GM21367 (cell line): ENCODE results near the gene RAB3C.
"Not testable (repeated sequence)": the region's sequence is repeated elsewhere in the genome, so short reads cannot be mapped to it uniquely, and the experiment has no call there.

Experiments
- ATAC-seq: cut with Tn5 transposase; IDR thresholded peaks from one replicate; pipeline ENCODE4 v1.9.1; 2021; ENCODE audit not compliant: unreplicated experiment

RAB3C gene, protein sequence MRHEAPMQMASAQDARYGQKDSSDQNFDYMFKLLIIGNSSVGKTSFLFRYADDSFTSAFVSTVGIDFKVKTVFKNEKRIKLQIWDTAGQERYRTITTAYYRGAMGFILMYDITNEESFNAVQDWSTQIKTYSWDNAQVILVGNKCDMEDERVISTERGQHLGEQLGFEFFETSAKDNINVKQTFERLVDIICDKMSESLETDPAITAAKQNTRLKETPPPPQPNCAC

DNA sequence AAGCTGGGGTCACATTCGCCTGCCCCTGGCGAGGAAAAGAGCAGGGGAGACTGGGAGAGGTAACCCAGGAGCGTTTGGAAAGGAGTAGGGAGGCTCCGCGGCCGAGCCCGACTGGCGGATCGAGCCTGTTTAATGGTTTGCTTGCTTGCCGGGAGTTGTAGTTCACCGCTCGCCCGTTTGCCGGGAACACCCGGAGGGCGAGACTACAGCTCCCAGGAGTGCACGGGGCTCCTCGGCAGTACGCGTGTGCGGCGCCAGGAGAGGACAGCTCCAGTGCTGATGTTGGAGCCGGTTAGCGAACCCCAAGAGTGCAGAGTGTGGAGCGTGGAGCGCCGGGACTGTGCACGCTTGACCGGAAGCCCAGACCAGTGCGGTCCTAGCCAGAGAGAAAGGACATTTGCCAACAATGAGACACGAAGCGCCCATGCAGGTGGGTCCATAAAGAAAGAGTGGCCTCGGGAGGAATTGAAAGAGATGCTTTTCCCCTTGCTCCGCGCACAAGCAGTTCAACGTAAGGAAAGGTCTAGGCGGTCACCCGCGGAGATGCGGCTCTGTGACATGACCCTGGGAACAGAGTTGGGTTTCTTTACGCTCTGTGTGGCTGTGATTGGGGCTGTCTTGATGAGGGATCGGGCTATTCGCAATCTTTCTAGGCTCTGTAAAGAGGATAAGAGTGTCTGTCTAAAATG, at the start of gene RAB3C:
Gene RAB3C, plus strand, starts transcription at position 273 of the 689 bp plus-strand sequence. Its CDS starts 134 bp downstream, at position 407.
- ATAC-seq: peak; percentile 100

DNA sequence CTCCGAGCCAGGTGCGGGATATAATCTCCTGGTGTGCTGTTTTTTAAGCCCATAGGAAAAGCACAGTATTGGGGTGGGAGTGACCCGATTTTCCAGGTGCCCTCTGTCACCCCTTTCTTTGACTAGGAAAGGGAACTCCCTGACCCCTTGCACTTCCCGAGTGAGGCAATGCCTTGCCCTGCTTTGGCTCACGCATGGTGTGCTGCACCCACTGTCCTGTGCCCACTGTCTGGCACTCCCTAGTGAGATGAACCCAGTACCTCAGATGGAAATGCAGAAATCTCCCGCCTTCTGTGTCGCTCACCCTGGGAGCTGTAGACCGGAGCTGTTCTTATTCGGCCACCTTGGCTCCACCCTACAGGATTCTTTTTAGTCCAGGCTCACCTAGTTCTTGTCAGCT, 40.9 kb upstream of the RAB3C start:
- not testable (repeated sequence) for ATAC-seq

- ATAC-seq: no peak
These were observed 40.2 kb upstream of the RAB3C start for GRCh38 chr5:58542709-58543108.

DNA sequence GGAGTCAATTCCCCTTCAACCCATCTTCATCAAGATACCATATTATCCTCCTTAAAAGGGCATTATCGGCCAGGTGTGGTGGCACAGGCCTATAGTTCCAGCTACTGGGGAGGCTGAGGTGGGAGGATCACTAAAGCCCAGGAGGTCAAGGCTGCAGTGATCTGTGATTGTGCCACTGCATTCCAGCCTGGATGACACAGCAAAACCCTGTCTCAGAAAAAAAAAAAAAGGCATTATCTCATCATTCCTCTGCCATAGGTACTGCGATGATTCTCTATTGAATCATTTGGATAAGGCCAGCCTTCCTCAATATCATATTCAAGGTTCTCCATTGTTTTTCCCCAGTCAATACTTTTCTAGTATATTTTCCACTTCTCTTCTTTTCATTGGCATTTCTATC, 39.2 kb upstream of the RAB3C start:
- no peak for ATAC-seq

DNA sequence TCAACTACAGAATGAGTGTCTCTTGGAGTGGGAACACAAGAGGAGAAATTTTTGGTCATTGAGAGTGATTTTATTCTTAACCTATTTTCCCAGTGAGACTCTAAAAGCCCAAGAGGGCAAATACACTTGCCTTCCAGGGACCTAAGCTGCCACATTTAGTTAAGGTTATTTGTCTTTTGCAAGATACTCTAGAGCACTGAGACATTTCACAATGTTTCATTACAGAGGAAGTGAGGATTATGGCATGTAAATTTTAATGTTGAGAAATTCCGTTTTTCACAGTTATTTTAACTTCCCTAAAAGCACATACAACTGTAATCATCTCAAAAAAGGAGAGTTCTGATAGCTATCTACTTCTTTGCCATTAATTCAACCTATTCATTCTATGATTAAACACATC, 38.7 kb upstream of the RAB3C start:
- ATAC-seq: no peak

DNA sequence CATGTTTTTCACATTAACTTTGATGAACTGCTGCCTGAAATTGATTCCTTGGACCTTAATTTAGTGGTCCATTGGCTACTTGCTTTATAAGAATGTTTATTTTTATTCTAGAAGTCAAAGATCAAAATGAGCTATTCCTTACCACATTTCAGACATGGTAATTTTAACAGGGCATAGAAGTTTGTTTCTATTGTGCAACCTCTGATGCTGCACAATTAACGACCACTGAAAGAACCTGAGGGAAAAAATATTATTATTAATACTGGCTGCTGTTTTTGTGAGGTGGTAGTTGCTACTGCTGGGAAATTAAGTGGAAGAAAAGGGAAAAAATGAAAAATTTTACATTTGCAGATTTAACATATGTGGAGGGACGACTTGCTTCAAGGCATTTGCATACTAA, 37.9 kb upstream of the RAB3C start:
- no peak for ATAC-seq

DNA sequence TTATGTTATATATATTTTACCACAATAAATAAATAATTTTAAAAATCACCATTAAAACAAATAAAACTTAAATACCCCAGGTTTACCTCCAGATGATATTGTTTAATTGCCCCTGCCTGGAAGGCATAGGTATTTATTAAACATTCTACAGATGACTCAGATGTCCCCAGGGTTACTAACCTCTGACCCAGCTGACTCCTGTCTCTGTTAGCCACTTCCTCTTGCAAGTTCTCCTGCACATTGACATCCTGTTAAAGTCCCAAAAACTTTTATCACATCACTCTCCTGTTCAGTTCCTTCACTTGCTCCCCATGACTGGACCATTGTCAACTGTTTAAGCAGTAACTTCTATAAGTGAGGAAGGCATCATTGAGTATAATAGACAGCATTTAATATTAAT, 37.0 kb upstream of the RAB3C start:
- peak; percentile 93 for ATAC-seq

GRCh38 chr5:58548068-58548467, 34.8 kb upstream of the RAB3C start:
- ATAC-seq: no peak

DNA sequence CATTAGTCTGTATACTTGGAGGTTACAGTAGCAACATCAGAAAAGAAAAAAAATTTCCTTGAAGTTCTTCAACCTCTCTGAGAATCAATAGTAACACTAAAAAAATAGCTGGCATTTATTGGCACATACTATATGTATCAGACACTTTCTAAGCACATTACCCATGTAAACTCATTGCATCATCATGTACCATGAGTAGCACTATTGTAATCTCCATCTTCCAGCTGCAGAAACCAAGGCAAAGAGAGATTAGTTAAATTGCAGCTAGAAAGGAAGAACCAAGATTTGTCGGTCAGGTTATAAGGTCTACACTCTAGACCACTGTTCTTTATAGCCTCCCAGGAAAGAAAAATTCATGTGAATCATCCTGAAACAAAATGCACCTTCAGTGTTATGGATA, 31.4 kb upstream of the RAB3C start:
- ATAC-seq: no peak

DNA sequence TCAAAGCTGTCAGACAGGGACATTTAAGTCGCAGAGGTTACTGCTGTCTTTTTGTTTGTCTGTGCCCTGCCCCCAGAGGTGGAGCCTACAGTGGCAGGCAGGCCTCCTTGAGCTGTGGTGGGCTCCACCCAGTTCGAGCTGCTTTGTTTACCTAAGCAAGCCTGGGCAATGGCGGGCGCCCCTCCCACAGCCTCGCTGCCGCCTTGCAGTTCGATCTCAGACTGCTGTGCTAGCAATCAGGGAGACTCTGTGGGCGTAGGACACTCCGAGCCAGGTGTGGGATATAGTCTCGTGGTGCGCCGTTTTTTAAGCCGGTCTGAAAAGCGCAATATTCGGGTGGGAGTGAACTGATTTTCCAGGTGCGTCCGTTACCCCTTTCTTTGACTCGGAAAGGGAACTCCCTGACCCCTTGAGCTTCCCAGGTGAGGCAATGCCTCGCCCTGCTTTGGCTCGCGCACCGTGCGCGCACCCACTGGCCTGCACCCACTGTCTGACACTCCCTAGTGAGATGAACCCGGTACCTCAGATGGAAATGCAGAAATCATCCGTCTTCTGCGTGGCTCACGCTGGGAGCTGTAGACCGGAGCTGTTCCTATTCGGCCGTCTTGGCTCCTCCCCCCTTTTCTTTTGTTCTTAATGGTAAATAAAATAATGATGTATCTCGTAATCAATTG, 25.1 kb upstream of the RAB3C start:
- ATAC-seq: not testable (repeated sequence)

GRCh38 chr5:58563016-58563700, 19.7 kb upstream of the RAB3C start:
- ATAC-seq: not testable (repeated sequence)

GRCh38 chr5:58564043-58564832, 18.6 kb upstream of the RAB3C start:
- not testable (repeated sequence) for ATAC-seq

DNA sequence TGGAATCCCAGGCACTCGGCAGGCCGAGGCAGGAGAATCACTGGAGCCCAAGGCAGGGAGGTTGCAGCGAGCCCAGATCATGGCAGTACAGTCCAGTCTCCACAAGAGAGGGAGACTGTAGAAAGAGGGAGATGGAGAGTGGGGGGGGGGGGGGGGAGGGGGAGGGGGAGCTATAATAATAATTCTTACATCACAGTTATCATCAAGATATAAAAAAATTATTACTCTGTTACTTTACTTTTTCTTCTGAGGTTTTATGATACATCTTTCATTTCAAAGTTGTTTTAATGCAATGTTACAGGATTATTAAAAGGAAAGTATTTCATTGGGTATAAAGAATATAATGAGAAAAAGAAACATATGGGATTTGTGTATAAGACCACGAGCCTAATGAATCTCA, 17.8 kb upstream of the RAB3C start:
- ATAC-seq: no peak

- no peak for ATAC-seq
These were observed 11.4 kb upstream of the RAB3C start for GRCh38 chr5:58571501-58571900.

DNA sequence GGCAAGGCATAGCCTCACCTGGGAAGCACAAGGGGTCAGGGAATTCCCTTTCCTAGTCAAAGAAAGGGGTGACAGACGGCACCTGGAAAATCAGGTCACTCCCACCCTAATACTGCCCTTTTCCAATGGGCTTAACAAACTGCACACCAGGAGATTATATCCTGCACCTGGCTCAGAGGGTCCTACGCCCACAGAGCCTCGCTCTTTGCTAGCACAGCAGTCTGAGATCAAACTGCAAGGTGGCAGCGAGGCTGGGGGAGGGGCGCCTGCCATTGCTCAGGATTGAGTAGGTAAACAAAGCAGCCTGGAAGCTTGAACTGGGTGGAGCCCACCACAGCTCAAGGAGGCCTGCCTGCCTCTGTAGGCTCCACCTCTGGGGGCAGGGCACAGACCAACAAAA, 9.9 kb upstream of the RAB3C start:
- ATAC-seq: not testable (repeated sequence)

GRCh38 chr5:58579781-58580180, 3.1 kb upstream of the RAB3C start:
- ATAC-seq: no peak

DNA sequence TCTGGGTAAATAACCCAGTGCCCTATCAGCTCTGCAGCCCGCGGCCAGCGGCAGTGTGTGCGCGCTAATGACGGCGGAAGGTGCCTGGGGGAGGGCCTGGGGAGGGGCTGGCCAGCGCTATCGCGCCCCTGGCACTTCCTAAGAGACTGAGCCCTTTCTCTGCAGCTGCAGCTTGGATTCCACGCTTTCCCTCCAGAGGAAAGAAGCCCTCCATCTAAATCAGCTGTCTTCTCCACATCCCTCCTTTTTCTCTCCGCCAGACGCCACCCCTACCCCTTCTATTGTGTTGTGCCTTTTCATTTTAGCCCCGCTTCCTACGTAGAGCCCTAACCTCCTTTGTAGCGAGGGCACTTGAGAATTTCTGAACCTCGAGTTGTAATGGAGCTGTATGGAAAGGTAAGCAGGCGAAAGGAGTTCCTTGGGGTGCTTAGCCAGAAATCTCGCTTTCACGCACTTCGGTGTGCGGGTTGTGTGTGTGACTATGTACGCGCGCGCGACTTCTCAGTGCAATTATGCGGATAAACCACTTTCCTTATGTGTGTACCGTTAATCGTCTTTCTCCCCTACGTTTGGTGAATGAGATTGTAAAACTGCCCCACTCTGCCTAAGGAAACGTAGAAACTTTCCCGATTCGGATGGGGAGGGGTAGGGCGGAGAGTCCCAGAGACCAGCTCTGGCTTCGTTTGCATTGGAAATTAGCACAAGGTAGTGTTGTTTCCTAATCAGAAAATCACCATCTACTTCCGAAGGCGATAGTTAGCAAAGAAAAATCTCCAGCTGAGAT, 664 bp upstream of the RAB3C start:
- no peak for ATAC-seq

DNA sequence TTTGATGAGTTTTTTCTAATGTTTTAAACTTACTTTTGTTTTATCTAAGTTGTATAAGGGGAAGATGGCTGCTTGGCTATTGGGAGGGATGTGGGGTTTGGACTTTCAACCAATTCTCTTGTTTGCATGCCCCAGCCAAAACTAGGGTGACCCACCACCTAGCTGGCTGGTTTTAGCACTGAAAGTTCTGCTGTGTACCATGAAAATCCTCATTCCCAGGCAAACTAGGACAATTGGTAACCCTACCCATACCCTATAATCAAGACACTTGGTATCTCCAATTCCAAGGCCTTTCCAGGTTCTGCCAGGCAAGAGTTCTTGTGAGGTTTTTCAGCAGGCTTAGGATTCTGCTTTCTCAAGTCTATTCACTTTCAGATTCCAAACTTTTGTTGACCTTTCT, 13.1 kb downstream of the RAB3C start:
- no peak for ATAC-seq

DNA sequence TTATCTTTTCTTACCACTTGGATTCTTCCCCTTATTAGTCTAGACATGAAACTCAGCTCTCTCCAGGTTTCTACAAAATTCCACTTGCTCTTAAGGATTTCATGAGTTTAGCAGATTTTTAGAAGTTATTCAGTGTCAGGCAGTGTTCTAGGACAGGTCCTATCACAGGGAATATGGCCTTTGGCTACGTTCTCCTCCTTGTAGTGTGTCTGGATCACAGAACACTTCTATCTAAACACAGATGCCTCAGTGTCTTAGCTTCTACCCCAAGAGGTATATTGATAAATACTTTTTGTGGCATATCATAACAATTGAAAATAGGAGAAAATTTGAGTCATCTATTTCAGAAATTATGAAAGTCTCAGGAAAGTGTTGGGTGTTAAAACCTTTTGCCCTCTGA, 15.6 kb downstream of the RAB3C start:
- no peak for ATAC-seq

DNA sequence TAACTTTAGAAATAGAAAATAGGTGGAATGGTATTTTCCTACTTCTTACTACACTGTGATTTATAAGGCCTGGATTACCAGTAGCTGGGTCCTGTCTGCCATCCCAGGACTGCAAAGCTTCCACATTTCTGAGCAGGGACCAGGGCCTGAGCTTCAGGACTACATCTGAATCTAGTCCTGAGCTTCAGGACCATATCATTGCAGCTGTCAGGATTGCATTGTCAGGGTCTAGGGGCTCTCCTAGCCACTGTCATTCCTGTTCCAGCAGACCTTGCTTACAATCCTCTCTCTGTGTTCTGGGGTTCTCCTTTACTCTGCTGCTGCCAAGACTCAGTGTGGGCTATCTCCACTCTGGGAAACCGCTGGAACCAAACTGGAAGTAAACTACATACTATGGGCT, 16.3 kb downstream of the RAB3C start:
- no peak for ATAC-seq
